DND-41 (cell line): ENCODE results near the gene RNASE7.

ENCODE experiments used
- ATAC-seq: fragments of 200-7000 bp; cut with Tn5 transposase; 3 replicates; pipeline ENCODE4 v1.9.1; 2021; ENCODE audit warnings: low read depth; ENCODE audit not compliant: insufficient read depth
- DNase-seq: peaks from one replicate; pipeline ENCODE4 v3.0.0-alpha.2; 2020
- H2AFZ ChIP-seq: 2 replicates; pipeline ENCODE4 v1.6.0; 2012; ENCODE audit warnings: low read depth, low read length
- H3K27ac ChIP-seq: 2 replicates; pipeline ENCODE4 v1.5.1; 2012; ENCODE audit warnings: low read length, inconsistent platforms
- H3K27me3 ChIP-seq: fragments of 200-600 bp; sonication (generic); 2 replicates; pipeline ENCODE4 v1.6.0; 2012; ENCODE audit warnings: low read length, mild to moderate bottlenecking, inconsistent platforms; ENCODE audit not compliant: insufficient read depth, poor library complexity
- H3K36me3 ChIP-seq: 2 replicates; pipeline ENCODE4 v1.5.1; 2012; ENCODE audit warnings: low read length, inconsistent platforms; ENCODE audit not compliant: insufficient read depth
- H3K4me1 ChIP-seq: 2 replicates; pipeline ENCODE4 v1.5.1; 2012; ENCODE audit warnings: mild to moderate bottlenecking, low read length; ENCODE audit not compliant: insufficient read depth
- H3K4me2 ChIP-seq: 2 replicates; pipeline ENCODE4 v1.6.0; 2012; ENCODE audit warnings: mild to moderate bottlenecking, moderate library complexity, low read length, inconsistent platforms; ENCODE audit not compliant: insufficient read depth
- H3K4me3 ChIP-seq, 2 experiments: fragments of 200-600 bp in 1 of 2; shearing (Covaris generic) in 1 of 2; 2 replicates each; pipeline ENCODE4 v1.5.1; 2012 to 2016; ENCODE audit warnings: inconsistent platforms in 2 of 2, low read length in 2 of 2, mild to moderate bottlenecking in 2 of 2, low read depth in 1 of 2, moderate library complexity in 1 of 2
- H3K79me2 ChIP-seq: 2 replicates; pipeline ENCODE4 v1.6.0; 2012; ENCODE audit warnings: low read length, inconsistent platforms; ENCODE audit not compliant: insufficient read depth
- H3K9ac ChIP-seq: 2 replicates; pipeline ENCODE4 v1.6.0; 2012; ENCODE audit warnings: low read depth, mild to moderate bottlenecking, inconsistent platforms, low read length, moderate library complexity
- H3K9me3 ChIP-seq: 2 replicates; pipeline ENCODE4 v1.5.1; 2012; ENCODE audit warnings: low read length, moderate library complexity, mild to moderate bottlenecking, inconsistent platforms; ENCODE audit not compliant: insufficient read depth, severe bottlenecking
- H4K20me1 ChIP-seq: 2 replicates; pipeline ENCODE4 v1.6.0; 2012; ENCODE audit warnings: low read length; ENCODE audit not compliant: insufficient read depth
- CTCF ChIP-seq: IDR thresholded peaks from 2 replicates; pipeline ENCODE4 v1.5.1; 2012; ENCODE audit warnings: borderline replicate concordance, low read length, moderate library complexity, mild to moderate bottlenecking; ENCODE audit not compliant: poor library complexity, severe bottlenecking; ENCODE audit errors: extremely low read depth
- EZH2 ChIP-seq: IDR thresholded peaks from 3 replicates; pipeline ENCODE4 v1.6.1; 2012; ENCODE audit warnings: borderline replicate concordance, low read depth, mild to moderate bottlenecking, moderate library complexity, low read length, inconsistent platforms; ENCODE audit not compliant: severe bottlenecking

Gene RNASE7

DNA sequence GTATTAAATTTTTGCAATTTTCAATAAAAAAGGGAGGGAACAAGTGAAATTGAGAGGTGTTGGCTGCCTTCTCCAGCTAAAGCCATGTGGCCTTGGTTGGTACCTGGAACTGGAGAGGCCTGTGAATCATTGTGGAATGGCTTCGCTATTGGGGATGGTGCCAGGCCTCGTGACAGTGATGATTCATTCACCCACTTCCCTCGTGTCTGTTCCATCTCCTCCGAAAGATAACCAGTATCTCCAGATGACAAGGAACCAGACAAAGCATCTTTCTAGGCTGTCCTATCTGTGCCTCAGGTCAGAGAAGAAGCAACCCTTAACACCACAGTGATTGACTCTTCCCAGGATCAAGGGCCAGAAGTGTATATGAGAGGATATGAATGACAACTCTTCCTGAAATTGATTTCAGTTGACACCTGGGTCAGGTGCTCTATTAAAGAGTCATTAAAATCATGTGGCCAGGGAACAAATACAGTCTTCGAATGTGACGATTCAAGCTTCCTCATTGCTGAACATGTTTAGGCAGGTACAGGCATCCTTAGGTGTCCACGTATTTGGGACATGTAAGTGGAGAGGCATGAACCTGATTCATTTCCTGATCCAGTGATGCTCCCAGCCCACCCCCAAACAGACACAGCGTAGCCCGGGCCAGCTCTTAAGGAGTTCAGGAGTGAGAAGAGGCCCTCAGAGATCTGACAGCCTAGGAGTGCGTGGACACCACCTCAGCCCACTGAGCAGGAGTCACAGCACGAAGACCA, at the start of gene RNASE7:
Gene RNASE7, plus strand, starts transcription at position 687 of the 758 bp plus-strand sequence. CDS start 631 bp downstream, outside the sequence.
- no peak within 1 kb of the TSS for H3K4me2 ChIP-seq
- no peaks in the 10 kb centered on the region for H3K9me3 ChIP-seq
- ATAC-seq (no peak), DNase-seq (no peak)
- TF ChIP-seq CTCF (no peak), EZH2 (no peak)
- H3K4me3 ChIP-seq, result no peak within 1 kb of the TSS
- no peaks in the 10 kb centered on the region for H3K79me2 ChIP-seq
- no peak within 1 kb of the TSS for H2AFZ ChIP-seq
- no peaks in the 10 kb centered on the region for H4K20me1 ChIP-seq
- H3K27ac ChIP-seq, result no peak within 1 kb of the TSS
- H3K4me1 ChIP-seq, result 0 out of 2 replicates have a peak, but pooled peaks cover 6% of the 10 kb centered on the region
- H3K36me3 ChIP-seq, result no peaks in the 10 kb centered on the region
- H3K9ac ChIP-seq, result no peak within 1 kb of the TSS
- H3K27me3 ChIP-seq, result peaks cover 13% of the 10 kb centered on the region

GRCh38 chr14:20996521-20996920, 45.6 kb upstream of the RNASE7 start:
- ATAC-seq, result no peak

GRCh38 chr14:20997115-20997514, 45.0 kb upstream of the RNASE7 start:
- H3K27me3 ChIP-seq, result no peaks in the 10 kb centered on the region
- no peaks in the 10 kb centered on the region for H3K9me3 ChIP-seq
- no peak overlapping the region for H3K4me2 ChIP-seq
- H2AFZ ChIP-seq, result no peak overlapping the region
- H3K4me1 ChIP-seq, result peaks cover 4% of the 10 kb centered on the region; the same call in 1 of the 2 replicates
- H3K36me3 ChIP-seq, result peaks cover 52% of the 10 kb centered on the region
- H4K20me1 ChIP-seq, result peaks cover 4% of the 10 kb centered on the region; the same call in 1 of the 2 replicates
- no peak for DNase-seq
- ATAC-seq, result no peak
- H3K79me2 ChIP-seq, result peaks cover 5% of the 10 kb centered on the region; the same call in 1 of the 2 replicates
- H3K27ac ChIP-seq, result no peak overlapping the region
- H3K9ac ChIP-seq, result no peak overlapping the region
- no peak for TF ChIP-seq EZH2
- no peak for TF ChIP-seq CTCF
- no peak overlapping the region for H3K4me3 ChIP-seq

More at GRCh38 chr14:20996521-20996920, 45.6 kb upstream of the RNASE7 start:
- Histone ChIP-seq H3K4me2 (no peak overlapping the region), H3K36me3 (peaks cover 58% of the 10 kb centered on the region), H4K20me1 (peaks cover 4% of the 10 kb centered on the region; the same call in 1 of the 2 replicates), H3K27ac (no peak overlapping the region), H3K9ac (no peak overlapping the region), H3K27me3 (no peaks in the 10 kb centered on the region), H3K4me3 (no peak overlapping the region), H3K9me3 (no peaks in the 10 kb centered on the region), H2AFZ (no peak overlapping the region), H3K4me1 (peaks cover 10% of the 10 kb centered on the region), H3K79me2 (peaks cover 10% of the 10 kb centered on the region; the same call in 1 of the 2 replicates)
- DNase-seq, result no peak
- TF ChIP-seq EZH2 (no peak), CTCF (no peak)
